GM21723 (cell line): ENCODE results near the gene FASTKD1.

Experiments
- ATAC-seq: cut with Tn5 transposase; IDR thresholded peaks from one replicate; pipeline ENCODE4 v1.9.1; 2021; ENCODE audit warnings: mild to moderate bottlenecking, moderate library complexity; ENCODE audit not compliant: unreplicated experiment

FASTKD1 gene

DNA sequence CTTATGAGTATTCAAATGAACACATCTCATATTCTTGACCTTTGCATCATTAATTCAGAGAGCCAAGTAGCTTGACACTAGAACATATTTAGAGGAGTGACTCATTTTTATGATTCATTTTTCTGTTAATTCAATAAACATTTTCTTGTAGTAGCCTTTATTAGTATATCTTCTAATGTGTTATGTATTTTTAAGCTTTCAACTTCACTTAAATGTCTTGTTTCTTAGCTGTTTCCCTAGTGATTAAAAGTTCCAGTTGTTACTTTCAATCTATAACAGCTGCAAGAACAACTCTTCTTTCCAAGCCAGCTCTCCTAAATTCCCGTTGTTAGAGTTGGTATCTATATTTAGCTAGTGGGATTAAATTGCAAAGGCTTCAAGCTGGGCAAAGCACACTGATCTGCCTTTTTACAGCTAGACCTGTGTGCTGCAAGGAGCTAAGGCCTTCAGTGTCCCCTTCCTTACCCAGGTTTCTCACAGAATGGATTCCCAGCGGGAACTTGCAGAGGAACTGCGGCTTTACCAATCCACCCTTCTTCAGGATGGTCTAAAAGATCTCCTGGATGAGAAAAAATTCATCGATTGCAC is 64.3 kb downstream of the FASTKD1 start, which contains the start of gene KLHL41:
Gene KLHL41 (plus strand): TSS at position 405 of the 588 bp plus-strand sequence. CDS start 77 bp downstream, at position 482.
- ATAC-seq = no peak

DNA sequence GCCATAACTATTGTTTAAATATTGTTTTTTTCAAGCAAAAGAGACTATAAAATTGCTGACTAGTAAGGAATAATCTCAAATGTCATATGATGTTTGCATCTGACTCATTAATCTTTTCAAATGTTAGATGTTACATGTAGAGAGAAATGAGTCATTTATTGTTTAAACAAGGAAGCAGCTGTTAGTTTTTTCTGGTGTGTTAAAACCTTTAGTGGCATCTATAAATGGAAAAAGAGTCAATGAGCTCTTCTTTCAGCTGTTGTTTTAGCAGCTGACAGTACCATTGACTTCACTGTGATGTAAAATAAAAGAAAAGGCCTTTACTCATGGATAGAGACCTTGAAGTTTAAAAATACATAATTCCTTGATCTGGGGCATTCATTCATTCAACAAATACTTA is 66.0 kb downstream of the FASTKD1 start:
- ATAC-seq = no peak

DNA sequence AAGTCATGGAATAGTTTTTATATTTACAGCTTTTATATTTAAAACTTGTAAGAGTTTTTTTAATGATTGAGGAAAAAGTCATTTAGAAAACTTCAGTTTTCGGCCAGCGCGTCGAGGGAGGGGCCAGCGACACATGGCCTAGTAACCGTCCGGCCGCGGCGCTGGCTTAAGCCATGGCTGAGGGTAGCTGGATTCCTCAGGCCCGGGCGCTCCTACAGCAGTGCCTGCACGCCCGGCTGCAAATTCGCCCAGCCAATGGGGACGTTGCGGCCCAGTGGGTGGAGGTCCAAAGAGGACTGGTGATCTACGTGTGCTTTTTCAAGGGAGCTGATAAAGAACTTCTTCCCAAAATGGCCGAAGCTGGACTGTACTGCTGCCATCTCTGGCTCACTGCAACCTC is 69.0 kb downstream of the FASTKD1 start:
- ATAC-seq = no peak

DNA sequence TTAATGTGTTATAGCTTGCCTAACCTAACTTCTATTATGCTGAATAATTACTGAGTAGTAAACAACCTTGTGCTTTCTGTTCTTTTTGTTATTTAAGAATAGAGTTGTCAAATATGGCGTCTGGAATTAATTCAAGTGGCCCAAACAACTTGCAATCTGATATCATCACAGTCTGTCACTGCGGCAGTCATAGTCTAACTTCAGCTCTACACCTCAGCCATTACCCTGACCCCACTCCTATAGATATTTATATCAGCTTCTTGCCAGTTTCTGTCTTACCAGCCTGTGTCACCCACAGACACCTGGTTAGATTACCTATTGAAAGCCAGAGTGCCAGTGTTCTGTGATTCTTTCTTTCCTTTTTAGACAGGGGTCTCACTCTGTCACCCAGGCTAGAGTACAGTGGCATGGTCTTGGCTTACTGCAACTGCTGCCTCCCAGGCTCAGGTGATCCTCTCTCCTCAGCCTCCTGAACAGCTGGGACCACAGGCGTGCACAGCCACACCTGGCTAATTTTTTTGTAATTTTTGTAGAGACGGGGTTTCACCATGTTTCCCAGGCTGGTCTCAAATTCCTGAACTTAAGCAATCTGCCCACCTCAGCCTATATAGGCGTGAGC is 78.2 kb downstream of the FASTKD1 start:
- ATAC-seq = no peak

DNA sequence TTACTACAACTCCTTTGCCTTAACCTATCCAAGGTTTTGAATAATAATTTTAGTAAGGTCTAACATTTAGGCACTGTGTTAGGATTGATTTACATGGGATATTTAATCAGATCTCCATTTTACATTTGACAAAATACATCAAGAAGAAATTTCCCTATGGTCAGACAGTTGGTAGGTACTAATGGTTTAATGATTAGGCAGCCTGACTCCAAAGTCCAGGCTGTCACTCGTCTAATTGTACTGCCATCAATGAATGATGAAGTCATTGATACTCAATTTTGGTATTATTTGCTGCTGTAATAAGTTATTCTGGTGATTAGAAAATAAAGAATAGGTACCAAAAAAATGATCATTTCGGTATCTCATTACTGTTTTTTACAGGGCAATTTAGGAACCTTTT is 80.3 kb downstream of the FASTKD1 start:
- no peak for ATAC-seq

DNA sequence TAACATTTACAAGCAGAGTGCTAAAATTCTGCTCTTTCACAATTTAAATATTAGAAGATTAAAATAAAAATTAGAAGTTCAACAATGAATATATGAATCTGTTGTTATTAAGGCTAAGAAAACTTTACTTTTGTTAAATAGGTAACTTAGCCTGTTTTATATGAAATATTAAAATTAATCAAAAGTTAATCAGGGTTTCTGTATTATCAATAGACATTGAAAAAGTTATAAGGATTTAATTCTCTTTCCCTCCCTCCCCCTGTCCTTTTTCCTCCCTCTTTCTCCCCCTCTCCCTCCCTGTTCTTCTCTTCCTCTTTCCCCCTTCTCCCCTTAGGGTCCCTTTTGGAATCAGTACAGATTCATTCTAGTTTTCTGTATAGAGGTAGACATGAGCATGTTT is 82.3 kb downstream of the FASTKD1 start:
- ATAC-seq = no peak

DNA sequence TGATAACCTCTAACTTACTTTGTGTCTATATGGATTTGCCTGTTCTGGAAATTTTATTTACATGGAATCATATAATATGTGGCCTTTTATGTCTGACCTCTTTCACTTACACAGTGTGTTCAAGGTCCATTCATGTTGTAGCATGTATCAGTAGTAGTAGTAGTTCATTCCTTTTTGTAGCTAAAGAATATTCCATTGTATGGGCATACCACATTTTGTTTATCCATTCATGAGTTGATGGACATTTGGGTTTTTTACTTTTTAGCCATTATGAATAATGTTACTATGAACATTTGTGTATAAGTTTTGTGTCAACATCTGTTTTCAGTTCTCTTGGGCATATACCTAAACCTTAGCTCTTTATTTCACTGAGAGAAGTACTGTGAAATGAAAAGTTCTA is 82.8 kb downstream of the FASTKD1 start:
- ATAC-seq = no peak

DNA sequence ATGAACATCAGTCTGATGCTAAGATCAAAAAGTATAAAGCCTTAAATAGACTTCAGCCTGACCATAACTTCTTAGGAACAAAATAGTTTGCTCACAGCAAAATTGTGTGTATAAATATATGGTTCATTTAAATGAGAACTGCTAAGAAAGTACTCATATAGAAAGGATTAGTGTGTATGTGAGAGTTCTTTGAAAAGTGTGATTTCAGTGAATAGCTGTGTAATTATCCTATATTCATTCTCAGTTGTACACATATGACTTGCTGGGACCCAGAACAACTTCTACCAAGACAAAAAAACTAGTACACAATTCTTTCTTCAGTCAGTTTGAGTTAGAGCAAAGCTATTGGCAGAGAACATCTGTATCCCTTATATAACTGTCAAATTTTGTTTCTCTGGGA is 87.2 kb downstream of the FASTKD1 start:
- ATAC-seq = no peak

DNA sequence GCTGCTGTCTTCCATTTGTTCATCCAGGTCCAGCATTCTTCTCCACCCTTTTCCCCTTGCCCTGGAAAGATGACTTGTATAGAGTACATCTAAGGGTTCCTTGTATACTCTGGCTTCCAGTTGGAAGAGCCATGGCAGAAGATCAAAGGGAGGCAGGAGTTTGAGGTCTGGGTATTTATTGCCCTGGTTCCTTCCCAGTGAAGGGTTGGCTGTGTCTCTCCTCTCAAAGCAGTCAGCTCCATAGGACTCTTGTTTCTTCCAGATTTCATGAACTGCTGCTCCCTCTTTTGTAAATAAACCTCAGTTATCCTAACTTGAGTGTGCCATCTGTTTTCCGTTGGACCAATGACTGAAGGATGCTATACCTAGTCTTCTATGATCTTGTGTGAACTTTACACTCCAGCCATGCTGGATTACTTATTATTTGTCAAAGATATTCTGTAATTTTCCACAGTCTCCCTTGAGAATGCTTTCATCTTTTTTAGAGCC is 88.0 kb downstream of the FASTKD1 start:
- no peak for ATAC-seq

DNA sequence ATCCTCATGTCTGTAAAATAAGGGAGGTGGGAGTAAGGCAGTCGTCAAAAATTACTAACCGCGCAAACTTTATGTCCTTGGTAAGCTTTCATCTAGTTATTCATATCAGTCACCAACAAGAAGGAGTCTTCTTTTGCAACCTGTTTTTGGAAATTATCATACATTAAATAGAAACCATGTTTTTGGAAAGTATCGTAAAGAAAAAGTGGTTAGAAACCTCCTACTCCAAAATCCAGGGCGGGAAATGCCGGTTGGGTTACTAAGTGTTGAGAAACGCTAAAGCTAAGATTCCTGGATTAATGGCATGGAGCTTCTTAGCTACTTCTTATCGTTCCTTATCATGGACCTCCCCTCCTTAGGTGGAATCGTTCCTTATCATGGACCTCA is 93.6 kb downstream of the FASTKD1 start:
- ATAC-seq = peak; percentile 3
